ENCODE results near the gene CIB2. TPM values are rescaled to one million over a fixed set of nuclear protein-coding genes. Genes with fewer than 3 reads are reported as not detected.

Gene CIB2
- total RNA-seq, 1 experiment from 2014 or later = 17.3 TPM

DNA sequence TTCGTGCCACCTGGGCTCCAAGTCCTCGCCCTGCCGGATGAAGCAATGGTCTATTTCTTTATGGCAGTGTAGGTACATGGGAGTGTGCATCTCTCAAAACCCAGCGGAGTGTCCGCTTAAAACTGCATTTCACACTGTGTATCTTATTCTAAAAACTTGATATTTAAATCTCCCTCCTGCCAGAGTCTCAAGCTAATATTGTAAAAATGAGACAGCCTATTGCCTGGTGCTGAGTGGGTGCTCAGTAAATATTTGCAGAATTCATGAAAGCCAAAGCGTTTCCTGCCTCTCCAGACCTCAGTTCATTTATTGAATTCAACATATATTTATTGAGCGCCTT lies 53.4 kb downstream of the CIB2 start:
- Histone ChIP-seq H3K4me2 (ENCODE audit: low read length) (peak overlapping the region; percentile 76), H3K9me2 (ENCODE audit: insufficient read depth) (no peaks in the 10 kb centered on the region), H3K9me3 (ENCODE audit: control insufficient read depth in 1 of 2, insufficient read depth in 1 of 2, low read depth in 1 of 2, low read length in 2 of 2) (no peaks in the 10 kb centered on the region), H3K4me3 (replicated peaks in 1 of 2; ENCODE audit: low read depth in 1 of 2, low read length in 2 of 2) (peak overlapping the region; percentile 28 to 81), H2AFZ (ENCODE audit: low read depth, low read length, poor library complexity, severe bottlenecking) (peak overlapping the region; percentile 24), H3K79me2 (ENCODE audit: insufficient read depth, low read length) (peaks cover 23% of the 10 kb centered on the region), H3K27ac (ENCODE audit: low read depth, low read length) (no peak overlapping the region), H3K9ac (ENCODE audit: low read length) (no peak overlapping the region), H3K4me1 (ENCODE audit: control insufficient read depth in 1 of 2, insufficient read depth in 2 of 2, low read length in 2 of 2) (peaks cover 12 to 19% of the 10 kb centered on the region in 2 experiments), H3K36me3 (ENCODE audit: control insufficient read depth in 1 of 2, insufficient read depth in 2 of 2, low read length in 2 of 2) (no peaks in the 10 kb centered on the region; a peak in 1 of 4 replicates), H4K20me1 (ENCODE audit: insufficient read depth) (peaks cover 3% of the 10 kb centered on the region; the same call in 1 of the 2 replicates), H3K27me3 (ENCODE audit: insufficient read depth, low read length) (no peaks in the 10 kb centered on the region)
- TF ChIP-seq EZH2phosphoT487 (IDR thresholded peaks at IDR 0.05; ENCODE audit: borderline replicate concordance) (no peak), ELF1 (IDR thresholded peaks at IDR 0.05; ENCODE audit: borderline replicate concordance, low read depth) (no peak), POLR2AphosphoS5 (IDR thresholded peaks at IDR 0.05; ENCODE audit: low read depth, low read length) (no peak), SP1 (IDR thresholded peaks at IDR 0.05; ENCODE audit: low read depth) (no peak), EGR1 (IDR thresholded peaks at IDR 0.05; ENCODE audit: low read depth) (no peak), SIN3A (IDR thresholded peaks at IDR 0.05; ENCODE audit: low read depth) (no peak), YY1 (IDR thresholded peaks at IDR 0.05; ENCODE audit: extremely low read depth, insufficient replicate concordance, low read depth, low read length) (no peak), SRF (IDR thresholded peaks at IDR 0.05; ENCODE audit: low read depth) (no peak), POLR2A (IDR thresholded peaks at IDR 0.05; ENCODE audit: borderline replicate concordance, extremely low read depth, insufficient read depth, insufficient read length) (no peak), EZH2 (IDR thresholded peaks at IDR 0.05) (no peak), RAD21 (IDR thresholded peaks at IDR 0.05; ENCODE audit: low read depth) (no peak), JUND (IDR thresholded peaks at IDR 0.05) (no peak), CBX3 (IDR thresholded peaks at IDR 0.05; ENCODE audit: low read depth) (no peak)
- TF ChIP-seq, protein P1, sequence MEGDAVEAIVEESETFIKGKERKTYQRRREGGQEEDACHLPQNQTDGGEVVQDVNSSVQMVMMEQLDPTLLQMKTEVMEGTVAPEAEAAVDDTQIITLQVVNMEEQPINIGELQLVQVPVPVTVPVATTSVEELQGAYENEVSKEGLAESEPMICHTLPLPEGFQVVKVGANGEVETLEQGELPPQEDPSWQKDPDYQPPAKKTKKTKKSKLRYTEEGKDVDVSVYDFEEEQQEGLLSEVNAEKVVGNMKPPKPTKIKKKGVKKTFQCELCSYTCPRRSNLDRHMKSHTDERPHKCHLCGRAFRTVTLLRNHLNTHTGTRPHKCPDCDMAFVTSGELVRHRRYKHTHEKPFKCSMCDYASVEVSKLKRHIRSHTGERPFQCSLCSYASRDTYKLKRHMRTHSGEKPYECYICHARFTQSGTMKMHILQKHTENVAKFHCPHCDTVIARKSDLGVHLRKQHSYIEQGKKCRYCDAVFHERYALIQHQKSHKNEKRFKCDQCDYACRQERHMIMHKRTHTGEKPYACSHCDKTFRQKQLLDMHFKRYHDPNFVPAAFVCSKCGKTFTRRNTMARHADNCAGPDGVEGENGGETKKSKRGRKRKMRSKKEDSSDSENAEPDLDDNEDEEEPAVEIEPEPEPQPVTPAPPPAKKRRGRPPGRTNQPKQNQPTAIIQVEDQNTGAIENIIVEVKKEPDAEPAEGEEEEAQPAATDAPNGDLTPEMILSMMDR (IDR thresholded peaks at IDR 0.05 in 2 of 3, conservative IDR thresholded peaks at IDR 0.05 in 1 of 3; ENCODE audit: borderline replicate concordance in 1 of 3, insufficient read depth in 1 of 3, low read depth in 2 of 3, low read length in 2 of 3) = no peak
- TF ChIP-seq, protein P2, sequence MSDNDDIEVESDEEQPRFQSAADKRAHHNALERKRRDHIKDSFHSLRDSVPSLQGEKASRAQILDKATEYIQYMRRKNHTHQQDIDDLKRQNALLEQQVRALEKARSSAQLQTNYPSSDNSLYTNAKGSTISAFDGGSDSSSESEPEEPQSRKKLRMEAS (IDR thresholded peaks at IDR 0.05) = no peak
- ChIA-PET RAD21 (ENCODE audit: low non-redundant PET in 1 of 2, low total read pairs in 2 of 2, uncharacterized antibody in 2 of 2, unreplicated experiment in 2 of 2) (no interaction called here), POLR2A (no interaction called here), CTCF (no interaction called here)
- intact Hi-C loops (cut with micrococcal nuclease) = no loop called here
- DNase-seq (ENCODE audit: low read depth, low spot score) (no peak), ATAC-seq (peak; percentile 32)
- BruUV-seq (replicated peaks) = no TSS peak

All from HCT116 (cell line).